GM12878 (cell line): ENCODE measurements around the gene ZNF407. TPM values are rescaled to one million over a fixed set of nuclear protein-coding genes. Genes with fewer than 3 reads are reported as not detected.

Experiments
- ATAC-seq: fragments of 200-7000 bp; cut with Tn5 transposase; 3 replicates; pipeline ENCODE4 v1.9.1; 2020; ENCODE audit warnings: mild to moderate bottlenecking, moderate library complexity
- BruUV-seq: library from RNA; stranded (reverse); fragments of 400-500 nt; replicated peaks from 2 replicates; lab custom pipeline; 2021; lab: Mats Ljungman, UMichigan
- CTCF ChIA-PET: fragments of 300-600 bp; sonication (Branson Sonifier 250); formaldehyde crosslinking; extraction: SDS; loops from one replicate; lab custom pipeline; 2021; ENCODE audit warnings: inconsistent platforms; lab: Yijun Ruan, JAX
- POLR2A ChIA-PET: fragments of 350-600 bp; formaldehyde crosslinking; extraction: SDS; loops from one replicate; lab custom pipeline; 2021; ENCODE audit warnings: inconsistent platforms; lab: Charles Lee
- RAD21 ChIA-PET: fragments of 300-600 bp; sonication (Branson Sonifier 250); formaldehyde crosslinking; loops from one replicate; lab custom pipeline; 2023; ENCODE audit warnings: antibody characterized with exemption; ENCODE audit not compliant: unreplicated experiment; lab: Charles Lee
- SMC1A ChIA-PET: fragments of 300-600 bp; sonication (Branson Sonifier 250); formaldehyde crosslinking; loops from one replicate; lab custom pipeline; 2023; ENCODE audit not compliant: unreplicated experiment, uncharacterized antibody; lab: Charles Lee
- DNase-seq: peaks from one replicate; pipeline ENCODE4 v3.0.0-alpha.2; 2011; ENCODE audit warnings: low read depth, low spot score
- FAIRE-seq: peaks from 3 replicates; lab custom pipeline; 2011; peaks lifted over from hg19 to GRCh38; lab: Jason Lieb, UNC
- H2AFZ ChIP-seq: 2 replicates; pipeline ENCODE4 v1.6.0; 2011; ENCODE audit warnings: low read depth, low read length, control low read depth; ENCODE audit not compliant: control insufficient read depth
- H3K27ac ChIP-seq: 2 replicates; pipeline ENCODE4 v1.5.1; 2011; ENCODE audit warnings: control low read depth; ENCODE audit not compliant: control insufficient read depth, insufficient read depth
- H3K27me3 ChIP-seq, 2 experiments: replicated peaks in 1 of 2; 2 replicates each; pipeline versions ENCODE4 v1.6.0 to v1.6.1; 2011; ENCODE audit warnings: low read length in 1 of 2; ENCODE audit not compliant: control insufficient read depth in 2 of 2, insufficient read depth in 2 of 2
- H3K36me3 ChIP-seq, 2 experiments: 2 replicates each; pipeline ENCODE4 v1.5.1; 2011; ENCODE audit warnings: low read length in 1 of 2; ENCODE audit not compliant: control insufficient read depth in 2 of 2, insufficient read depth in 2 of 2
- H3K4me1 ChIP-seq: 2 replicates; pipeline ENCODE4 v1.6.1; 2011; ENCODE audit warnings: mild to moderate bottlenecking, low read length, moderate library complexity, mixed read lengths; ENCODE audit not compliant: control insufficient read depth, insufficient read depth
- H3K4me2 ChIP-seq: 2 replicates; pipeline ENCODE4 v1.6.0; 2011; ENCODE audit warnings: control low read depth; ENCODE audit not compliant: control insufficient read depth, insufficient read depth
- H3K4me3 ChIP-seq: fragments of 200-600 bp; sonication (generic); 2 replicates; pipeline ENCODE4 v1.5.1; 2016
- H3K79me2 ChIP-seq: 2 replicates; pipeline ENCODE4 v1.6.0; 2011; ENCODE audit warnings: low read length; ENCODE audit not compliant: control insufficient read depth, insufficient read depth
- H3K9ac ChIP-seq: 2 replicates; pipeline ENCODE4 v1.8.0; 2011; ENCODE audit warnings: low read length, control low read depth, mixed read lengths; ENCODE audit not compliant: control insufficient read depth, insufficient read depth
- H3K9me3 ChIP-seq: replicated peaks from 3 replicates; pipeline ENCODE4 v1.5.1; 2011; ENCODE audit warnings: mild to moderate bottlenecking, low read length; ENCODE audit not compliant: control insufficient read depth, insufficient read depth
- H4K20me1 ChIP-seq: 2 replicates; pipeline ENCODE4 v1.6.0; 2011; ENCODE audit not compliant: control insufficient read depth, insufficient read depth
- BCL3 ChIP-seq: IDR thresholded peaks from 2 replicates; pipeline ENCODE4 v1.6.1; 2011; ENCODE audit warnings: borderline replicate concordance, low read depth, mild to moderate bottlenecking, moderate library complexity, low read length; ENCODE audit not compliant: insufficient read depth, poor library complexity, severe bottlenecking
- CHD1 ChIP-seq: IDR thresholded peaks from 2 replicates; pipeline ENCODE4 v1.6.1; 2012; ENCODE audit warnings: low read depth, low read length, improper control_type of control experiment
- E4F1 ChIP-seq: fragments of 450-650 bp; IDR thresholded peaks from 2 replicates; pipeline ENCODE4 v1.6.1; 2018; ENCODE audit warnings: borderline replicate concordance, mild to moderate bottlenecking; ENCODE audit not compliant: partially characterized antibody
- EP300 ChIP-seq, 2 experiments: fragments of 150-350 bp in 1 of 2; IDR thresholded peaks; 2 replicates each; pipeline ENCODE4 v1.6.1; 2011 to 2012; ENCODE audit warnings: low read depth in 2 of 2, low read length in 2 of 2, borderline replicate concordance in 1 of 2, improper control_type of control experiment in 1 of 2, inconsistent platforms in 1 of 2; ENCODE audit not compliant: control insufficient read depth in 1 of 2
- FOXM1 ChIP-seq: IDR thresholded peaks from 2 replicates; pipeline ENCODE4 v1.6.1; 2012; ENCODE audit warnings: low read depth, mild to moderate bottlenecking, inconsistent platforms, low read length, moderate library complexity
- HCFC1 ChIP-seq: fragments of 150-350 bp; IDR thresholded peaks from 2 replicates; pipeline ENCODE4 v1.6.1; 2014; ENCODE audit warnings: low read length
- IKZF1 ChIP-seq: fragments of 450-650 bp; conservative IDR thresholded peaks from 2 replicates; pipeline ENCODE4 v1.6.1; 2017; ENCODE audit warnings: antibody characterized with exemption, mild to moderate bottlenecking
- IKZF2 ChIP-seq, 2 experiments: fragments of 450-650 bp; IDR thresholded peaks; 2 replicates each; pipeline ENCODE4 v1.6.1; 2017; ENCODE audit warnings: mild to moderate bottlenecking in 2 of 2, moderate library complexity in 2 of 2
- KDM1A ChIP-seq: fragments of 200-600 bp; sonication (generic); IDR thresholded peaks from 2 replicates; pipeline ENCODE4 v1.6.1; 2016; ENCODE audit warnings: borderline replicate concordance
- NFIC ChIP-seq: IDR thresholded peaks from 2 replicates; pipeline ENCODE4 v1.6.1; 2012; ENCODE audit warnings: low read depth, mild to moderate bottlenecking, inconsistent platforms, low read length, moderate library complexity
- NFYB ChIP-seq: IDR thresholded peaks from 2 replicates; pipeline ENCODE4 v1.6.1; 2011; ENCODE audit warnings: low read depth, mild to moderate bottlenecking, low read length, improper control_type of control experiment, moderate library complexity; ENCODE audit not compliant: insufficient read depth
- RCOR1 ChIP-seq: conservative IDR thresholded peaks from 2 replicates; pipeline ENCODE4 v1.6.1; 2012; ENCODE audit warnings: low read depth, low read length, improper control_type of control experiment
- RELA ChIP-seq: fragments of 450-650 bp; IDR thresholded peaks from 2 replicates; pipeline ENCODE4 v1.8.0; 2014; ENCODE audit warnings: borderline replicate concordance; ENCODE audit not compliant: partially characterized antibody
- RFX5 ChIP-seq: IDR thresholded peaks from 2 replicates; pipeline ENCODE4 v1.6.1; 2011; ENCODE audit warnings: low read depth, low read length, improper control_type of control experiment
- SMAD5 ChIP-seq: IDR thresholded peaks from 2 replicates; pipeline ENCODE4 v1.6.1; 2016; ENCODE audit warnings: antibody characterized with exemption, low read depth
- TARDBP ChIP-seq: IDR thresholded peaks from 2 replicates; pipeline ENCODE4 v1.6.1; 2016; ENCODE audit warnings: borderline replicate concordance
- ZBTB33 ChIP-seq: fragments of 450-650 bp; IDR thresholded peaks from 2 replicates; pipeline ENCODE4 v1.6.1; 2017; ENCODE audit warnings: mild to moderate bottlenecking
- ZNF24 ChIP-seq: fragments of 450-650 bp; IDR thresholded peaks from 2 replicates; pipeline ENCODE4 v1.6.1; 2017; ENCODE audit warnings: antibody characterized with exemption, mild to moderate bottlenecking
- ZSCAN29 ChIP-seq: fragments of 450-650 bp; IDR thresholded peaks from 2 replicates; pipeline ENCODE4 v1.6.1; 2017; ENCODE audit warnings: mild to moderate bottlenecking, moderate library complexity
- in situ Hi-C: fragments of 300-500 bp; cut with MboI; formaldehyde crosslinking; loops from 9 replicates; pipeline ENCODE4 v1.14.3; 2018; ENCODE audit warnings: mixed read lengths
- intact Hi-C: fragments of 100-400 bp; cut with micrococcal nuclease; formaldehyde crosslinking; loops from one replicate; pipeline ENCODE4 v1.14.2; 2022; ENCODE audit not compliant: unreplicated experiment
- polyA plus RNA-seq, 11 experiments: library from polyadenylated mRNA; depleted of rRNA in 4 of 11; unstranded in 6 of 11; stranded (reverse) in 5 of 11; fragments of >200 nt; fragmentation: Nextera tagmentation in 4 of 11; fragmentation: Illumina TruSeq in 1 of 11; extraction: Ambion mirVana in 4 of 11; extraction: Trizol in 1 of 11; gene quantifications; 1 replicate in 1 of 11; 2 replicates in 10 of 11; pipeline versions ENCODE4 v1.2.1 to v1.2.3, GENCODE V29; 2011 to 2016; ENCODE audit warnings: inconsistent platforms in 2 of 11, missing spikeins in 2 of 11, low read depth in 1 of 11
- total RNA-seq, 4 experiments: library from RNA; depleted of rRNA in 3 of 4; stranded (reverse); fragments of >200 nt in 3 of 4; fragmentation: Illumina TruSeq in 1 of 4; extraction: Trizol in 1 of 4; gene quantifications; 2 replicates each; pipeline versions ENCODE4 v1.2.1 to v1.2.3, GENCODE V29; 2013 to 2021

The ZNF407 gene
- total and polyA plus RNA-seq, 10 of the 15 experiments (the other 5 are each of a cell fraction or from before 2014, with no cell fraction given), result 0.69 to 11.6 (median 5.3) TPM

- TF ChIP-seq RCOR1, result no peak
Measured at GRCh38 chr18:74831571-74832250, 234.0 kb downstream of the ZNF407 start (continued).

GRCh38 chr18:74832381-74832780, 234.7 kb downstream of the ZNF407 start:
- no peak overlapping the region for H3K9ac ChIP-seq
- FAIRE-seq (no peak), DNase-seq (no peak), ATAC-seq (no peak)
- in situ Hi-C loops, result no loop called here
- ChIA-PET POLR2A (no interaction called here), SMC1A (no interaction called here), RAD21 (no interaction called here), CTCF (no interaction called here)
- no peak overlapping the region for H3K27ac ChIP-seq
- intact Hi-C loops, result no loop called here
- no peak overlapping the region for H3K4me2 ChIP-seq
- H2AFZ ChIP-seq, result no peak overlapping the region
- no peaks in the 10 kb centered on the region for H3K4me1 ChIP-seq
- H3K9me3 ChIP-seq, result no peaks in the 10 kb centered on the region
- H4K20me1 ChIP-seq, result no peaks in the 10 kb centered on the region
- no TSS peak for BruUV-seq
- H3K4me3 ChIP-seq, result no peak overlapping the region
- H3K27me3 ChIP-seq, result no peaks in the 10 kb centered on the region
- no peaks in the 10 kb centered on the region for H3K79me2 ChIP-seq
- no peaks in the 10 kb centered on the region for H3K36me3 ChIP-seq
- no peak for TF ChIP-seq NFYB
- TF ChIP-seq E4F1, result no peak
- TF ChIP-seq CHD1, result no peak
- no peak for TF ChIP-seq FOXM1
- no peak for TF ChIP-seq IKZF1
- TF ChIP-seq HCFC1, result no peak
- TF ChIP-seq BCL3, result no peak
- no peak for TF ChIP-seq KDM1A
- no peak for TF ChIP-seq TARDBP
- no peak for TF ChIP-seq ZNF24
- no peak for TF ChIP-seq NFIC
- TF ChIP-seq RFX5, result no peak
- no peak for TF ChIP-seq RELA
- TF ChIP-seq EP300 (IDR thresholded peaks at IDR 0.05; ENCODE audit: borderline replicate concordance in 1 of 2, control insufficient read depth in 1 of 2, low read depth in 2 of 2, low read length in 2 of 2), result no peak
- TF ChIP-seq ZSCAN29, result no peak
- TF ChIP-seq ZBTB33, result no peak
- TF ChIP-seq IKZF2 (IDR thresholded peaks at IDR 0.05), result no peak
- TF ChIP-seq SMAD5, result no peak
